GM12891 (cell line): ENCODE data around the gene IL1RAP.

Experiments used
- POLR2AphosphoS5 ChIP-seq: IDR thresholded peaks from 2 replicates; pipeline ENCODE4 v1.6.1; 2011; ENCODE audit warnings: low read depth, low read length, control low read depth
- SPI1 ChIP-seq: IDR thresholded peaks from 2 replicates; pipeline ENCODE4 v1.6.1; 2011; ENCODE audit warnings: low read depth, low read length, control low read depth

- no peak for TF ChIP-seq POLR2AphosphoS5
- no peak for TF ChIP-seq SPI1
Measured at GRCh38 chr3:190642016-190642415, 128.1 kb downstream of the IL1RAP start.
